OCI-LY3 (cell line): ENCODE measurements around the gene FAM135A.
A peak's percentile ranks its signal among the peaks of the same experiment; 100 is the strongest.
"Not testable (repeated sequence)": the region's sequence is repeated elsewhere in the genome, so short reads cannot be mapped to it uniquely, and the experiment has no call there.

Source experiments
- H2AFZ ChIP-seq: fragments of 200-600, 300-600 bp; shearing (Covaris generic); 2 replicates; pipeline ENCODE4 v1.6.0; 2014; ENCODE audit warnings: antibody characterized with exemption, low read depth, low read length
- H3K27ac ChIP-seq: fragments of 200-600, 300-600 bp; sonication (generic); 2 replicates; pipeline ENCODE4 v1.5.1; 2014; ENCODE audit warnings: mild to moderate bottlenecking, low read length, moderate library complexity, mixed read lengths
- H3K27me3 ChIP-seq: fragments of 200-600, 300-600 bp; sonication (generic); 2 replicates; pipeline ENCODE4 v1.6.1; 2014; ENCODE audit warnings: low read depth, low read length, mixed read lengths
- H3K36me3 ChIP-seq: fragments of 200-600, 300-600 bp; sonication (generic); replicated peaks from 2 replicates; pipeline ENCODE3; 2014; ENCODE audit warnings: low read depth, low read length, mixed read lengths
- H3K4me1 ChIP-seq: fragments of 300-600, 200-600 bp; sonication (generic); 2 replicates; pipeline ENCODE4 v1.6.1; 2014; ENCODE audit warnings: low read length, mixed read lengths
- H3K4me2 ChIP-seq: fragments of 200-600, 300-600 bp; sonication (generic); 2 replicates; pipeline ENCODE4 v1.6.1; 2014; ENCODE audit warnings: low read length, mixed read lengths
- H3K4me3 ChIP-seq: fragments of 300-600, 200-600 bp; sonication (generic); 2 replicates; pipeline ENCODE4 v1.5.1; 2014; ENCODE audit warnings: antibody characterized with exemption, mild to moderate bottlenecking, low read length, moderate library complexity
- H3K79me2 ChIP-seq: fragments of 300-600, 200-600 bp; shearing (Covaris generic); 2 replicates; pipeline ENCODE4 v1.6.1; 2014; ENCODE audit warnings: mild to moderate bottlenecking, low read length, mixed read lengths
- H3K9ac ChIP-seq: fragments of 300-600, 200-600 bp; shearing (Covaris generic); 2 replicates; pipeline ENCODE4 v1.6.0; 2014; ENCODE audit warnings: mild to moderate bottlenecking, low read length, moderate library complexity
- H3K9me3 ChIP-seq: fragments of 200-600, 300-600 bp; shearing (Covaris generic); 2 replicates; pipeline ENCODE4 v1.6.1; 2014; ENCODE audit warnings: low read length, mixed read lengths; ENCODE audit not compliant: insufficient read depth
- H4K20me1 ChIP-seq: fragments of 200-600, 300-600 bp; sonication (generic); 2 replicates; pipeline ENCODE4 v1.6.1; 2016; ENCODE audit warnings: low read length, mixed read lengths; ENCODE audit not compliant: insufficient read depth
- EZH2phosphoT487 ChIP-seq: fragments of 200-600 bp; shearing (Covaris generic); IDR thresholded peaks from 2 replicates; pipeline ENCODE4 v1.6.1; 2018; ENCODE audit warnings: antibody characterized with exemption, mixed run types, low read depth
- TF ChIP-seq, protein P1 (sequence below): fragments of 200-600, 300-600 bp; sonication (generic); IDR thresholded peaks from 2 replicates; pipeline ENCODE4 v1.5.1; 2014; ENCODE audit warnings: antibody characterized with exemption, low read length, low read depth

Gene FAM135A

DNA sequence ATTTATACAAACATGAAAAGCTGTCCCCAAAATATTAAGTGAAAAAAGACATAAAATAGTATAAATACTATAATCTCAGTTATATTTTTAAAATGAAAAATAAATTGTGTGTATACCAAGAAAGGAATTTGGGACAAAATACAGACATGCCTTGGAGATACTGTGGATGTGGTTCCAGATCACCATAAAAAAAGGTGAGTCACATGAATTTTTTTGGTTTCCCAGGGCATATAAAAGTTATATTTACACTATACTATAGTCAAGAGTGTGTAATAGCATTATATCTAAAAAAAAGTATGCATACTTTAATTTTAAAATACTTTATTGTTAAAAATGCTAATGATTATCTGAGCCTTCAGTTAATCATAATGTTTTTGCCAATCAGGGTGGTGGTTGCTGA is 136.0 kb downstream of the FAM135A start:
- Histone ChIP-seq H4K20me1 (no peaks in the 10 kb centered on the region), H3K9me3 (no peaks in the 10 kb centered on the region), H3K79me2 (no peaks in the 10 kb centered on the region), H3K4me3 (no peak overlapping the region), H3K27ac (no peak overlapping the region), H3K9ac (no peak overlapping the region), H3K4me2 (no peak overlapping the region), H3K4me1 (no peaks in the 10 kb centered on the region), H3K36me3 (no peaks in the 10 kb centered on the region), H3K27me3 (no peaks in the 10 kb centered on the region), H2AFZ (no peak overlapping the region)
- TF ChIP-seq, protein P1, sequence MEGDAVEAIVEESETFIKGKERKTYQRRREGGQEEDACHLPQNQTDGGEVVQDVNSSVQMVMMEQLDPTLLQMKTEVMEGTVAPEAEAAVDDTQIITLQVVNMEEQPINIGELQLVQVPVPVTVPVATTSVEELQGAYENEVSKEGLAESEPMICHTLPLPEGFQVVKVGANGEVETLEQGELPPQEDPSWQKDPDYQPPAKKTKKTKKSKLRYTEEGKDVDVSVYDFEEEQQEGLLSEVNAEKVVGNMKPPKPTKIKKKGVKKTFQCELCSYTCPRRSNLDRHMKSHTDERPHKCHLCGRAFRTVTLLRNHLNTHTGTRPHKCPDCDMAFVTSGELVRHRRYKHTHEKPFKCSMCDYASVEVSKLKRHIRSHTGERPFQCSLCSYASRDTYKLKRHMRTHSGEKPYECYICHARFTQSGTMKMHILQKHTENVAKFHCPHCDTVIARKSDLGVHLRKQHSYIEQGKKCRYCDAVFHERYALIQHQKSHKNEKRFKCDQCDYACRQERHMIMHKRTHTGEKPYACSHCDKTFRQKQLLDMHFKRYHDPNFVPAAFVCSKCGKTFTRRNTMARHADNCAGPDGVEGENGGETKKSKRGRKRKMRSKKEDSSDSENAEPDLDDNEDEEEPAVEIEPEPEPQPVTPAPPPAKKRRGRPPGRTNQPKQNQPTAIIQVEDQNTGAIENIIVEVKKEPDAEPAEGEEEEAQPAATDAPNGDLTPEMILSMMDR = no peak
- no peak for TF ChIP-seq EZH2phosphoT487

- H3K27me3 ChIP-seq = no peaks in the 10 kb centered on the region
- no peak overlapping the region for H3K9ac ChIP-seq
Observed at GRCh38 chr6:70551566-70551965, 138.3 kb downstream of the FAM135A start.

DNA sequence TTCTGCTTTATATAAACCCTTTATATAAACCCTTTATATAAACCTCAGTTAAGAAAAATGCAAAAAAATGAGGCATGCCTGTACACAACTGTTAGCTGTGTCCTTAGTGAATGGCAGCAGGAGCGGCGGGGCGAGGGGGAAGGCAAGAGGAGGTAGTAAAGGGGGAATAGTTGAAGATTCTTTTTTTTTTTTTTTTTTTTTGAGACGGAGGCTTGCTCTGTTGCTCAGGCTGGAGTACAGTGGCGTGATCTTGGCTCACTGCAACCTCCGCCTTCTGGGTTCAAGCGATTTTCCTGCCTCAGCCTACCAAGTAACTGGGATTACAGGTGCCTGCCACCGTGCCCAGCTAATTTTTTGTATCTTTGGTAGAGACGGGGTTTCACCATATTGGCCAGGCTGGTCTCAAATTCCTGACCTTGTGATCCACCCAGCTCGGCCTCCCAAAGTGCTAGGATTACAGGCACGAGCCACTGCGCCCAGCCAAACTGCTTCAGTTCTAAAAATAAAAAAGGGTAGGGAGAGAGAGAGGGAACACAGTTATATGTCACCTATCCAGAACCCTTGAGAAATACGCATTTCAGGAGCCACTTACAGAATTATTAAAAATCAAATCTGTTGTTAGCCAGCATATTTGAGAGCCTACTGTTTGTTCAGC is 139.1 kb downstream of the FAM135A start:
- not testable (repeated sequence) for H3K4me3 ChIP-seq, H3K9me3 ChIP-seq, H4K20me1 ChIP-seq, H3K79me2 ChIP-seq, H3K27me3 ChIP-seq, H3K9ac ChIP-seq, H2AFZ ChIP-seq, H3K4me1 ChIP-seq, H3K4me2 ChIP-seq, H3K27ac ChIP-seq, H3K36me3 ChIP-seq

More at GRCh38 chr6:70551566-70551965, 138.3 kb downstream of the FAM135A start:
- Histone ChIP-seq H4K20me1 (no peaks in the 10 kb centered on the region), H3K27ac (no peak overlapping the region), H2AFZ (no peak overlapping the region), H3K36me3 (no peaks in the 10 kb centered on the region), H3K4me1 (no peaks in the 10 kb centered on the region), H3K4me2 (no peak overlapping the region), H3K9me3 (no peaks in the 10 kb centered on the region), H3K4me3 (no peak overlapping the region), H3K79me2 (no peaks in the 10 kb centered on the region)
- TF ChIP-seq, protein P1 = peak; percentile 19; the same call in 1 of the 2 replicates
- TF ChIP-seq EZH2phosphoT487 = no peak

GRCh38 chr6:70552974-70553373 is 139.7 kb downstream of the FAM135A start:
- Histone ChIP-seq H3K9me3 (no peaks in the 10 kb centered on the region), H3K27me3 (no peaks in the 10 kb centered on the region), H2AFZ (no peak overlapping the region), H3K9ac (no peak overlapping the region), H3K36me3 (peaks cover 2% of the 10 kb centered on the region), H3K4me1 (peaks cover 3% of the 10 kb centered on the region), H3K79me2 (no peaks in the 10 kb centered on the region), H3K4me2 (no peak overlapping the region), H4K20me1 (no peaks in the 10 kb centered on the region), H3K27ac (no peak overlapping the region), H3K4me3 (no peak overlapping the region)
- no peak for TF ChIP-seq EZH2phosphoT487
- TF ChIP-seq, protein P1 = no peak
